HepG2 (cell line): ENCODE measurements around the gene AQP10. TPM values are rescaled to one million over a fixed set of nuclear protein-coding genes. Genes with fewer than 3 reads are reported as not detected.
A peak's percentile ranks its signal among the peaks of the same experiment; 100 is the strongest.

Source experiments
- ARID2 ChIP-seq: sonication (generic); formaldehyde crosslinking; IDR thresholded peaks from 2 replicates; pipeline ENCODE4 v1.8.1; 2022; ENCODE audit warnings: mild to moderate bottlenecking, missing genetic modification reagents, borderline replicate concordance
- CSRNP2 ChIP-seq: sonication (generic); formaldehyde crosslinking; conservative IDR thresholded peaks from 2 replicates; pipeline ENCODE4 v1.8.0; 2022; ENCODE audit warnings: low read depth, missing genetic modification reagents
- HOXA9 ChIP-seq: sonication (generic); formaldehyde crosslinking; IDR thresholded peaks from 2 replicates; pipeline ENCODE4 v1.8.1; 2022; ENCODE audit warnings: missing genetic modification reagents, mild to moderate bottlenecking, moderate library complexity, borderline replicate concordance
- KDM4B ChIP-seq: sonication (generic); formaldehyde crosslinking; IDR thresholded peaks from 2 replicates; pipeline ENCODE4 v1.4.0; 2020; ENCODE audit warnings: missing genetic modification reagents
- MAFG ChIP-seq: sonication (generic); formaldehyde crosslinking; IDR thresholded peaks from 2 replicates; pipeline ENCODE4 v1.5.1; 2020; ENCODE audit warnings: mild to moderate bottlenecking, missing genetic modification reagents
- MXI1 ChIP-seq: IDR thresholded peaks from 3 replicates; pipeline ENCODE4 v1.6.1; 2012; ENCODE audit warnings: low read depth, low read length, inconsistent platforms, borderline replicate concordance
- PHB2 ChIP-seq: fragments of 450-650 bp; IDR thresholded peaks from 2 replicates; pipeline ENCODE4 v1.6.1; 2018; ENCODE audit not compliant: partially characterized antibody
- SCMH1 ChIP-seq: sonication (generic); formaldehyde crosslinking; IDR thresholded peaks from 2 replicates; pipeline ENCODE4 v1.9.0; 2021; ENCODE audit warnings: missing genetic modification reagents, mild to moderate bottlenecking, borderline replicate concordance
- SNRNP70 ChIP-seq: fragments of 200-400 bp; formaldehyde crosslinking; IDR thresholded peaks from 2 replicates; pipeline ENCODE4 v1.6.1; 2017; ENCODE audit warnings: mild to moderate bottlenecking, low read depth, low read length, moderate library complexity
- STAG1 ChIP-seq: sonication (generic); formaldehyde crosslinking; IDR thresholded peaks from 2 replicates; pipeline ENCODE4 v1.4.0; 2020; ENCODE audit warnings: missing genetic modification reagents
- YEATS2 ChIP-seq: sonication (generic); formaldehyde crosslinking; IDR thresholded peaks from 2 replicates; pipeline ENCODE4 v1.4.0; 2020; ENCODE audit warnings: missing genetic modification reagents, borderline replicate concordance
- ZFP82 ChIP-seq: sonication (generic); formaldehyde crosslinking; IDR thresholded peaks from 2 replicates; pipeline ENCODE4 v1.5.1; 2020; ENCODE audit warnings: mild to moderate bottlenecking, missing genetic modification reagents, borderline replicate concordance
- ZNF138 ChIP-seq: sonication (generic); formaldehyde crosslinking; IDR thresholded peaks from 2 replicates; pipeline ENCODE4 v1.5.0; 2020; ENCODE audit warnings: mild to moderate bottlenecking, low read depth, missing genetic modification reagents
- ZNF142 ChIP-seq: sonication (generic); formaldehyde crosslinking; IDR thresholded peaks from 2 replicates; pipeline ENCODE4 v1.4.0; 2020; ENCODE audit warnings: missing genetic modification reagents
- ZNF143 ChIP-seq: sonication (generic); formaldehyde crosslinking; IDR thresholded peaks from 2 replicates; pipeline ENCODE4 v1.4.0; 2020; ENCODE audit warnings: missing genetic modification reagents
- ZNF33A ChIP-seq: sonication (generic); formaldehyde crosslinking; IDR thresholded peaks from 2 replicates; pipeline ENCODE4 v1.5.1; 2020; ENCODE audit warnings: missing genetic modification reagents, mild to moderate bottlenecking, moderate library complexity, borderline replicate concordance
- ZNF383 ChIP-seq: sonication (generic); formaldehyde crosslinking; IDR thresholded peaks from 2 replicates; pipeline ENCODE4 v1.4.0; 2020; ENCODE audit warnings: missing genetic modification reagents, mild to moderate bottlenecking, borderline replicate concordance
- ZNF570 ChIP-seq: sonication (generic); formaldehyde crosslinking; IDR thresholded peaks from 2 replicates; pipeline ENCODE4 v1.4.0; 2020; ENCODE audit warnings: mild to moderate bottlenecking, missing genetic modification reagents, borderline replicate concordance
- ZNF577 ChIP-seq: sonication (generic); formaldehyde crosslinking; IDR thresholded peaks from 2 replicates; pipeline ENCODE4 v1.4.0; 2020; ENCODE audit warnings: mild to moderate bottlenecking, low read depth, missing genetic modification reagents, borderline replicate concordance
- ZSCAN5A ChIP-seq: sonication (generic); formaldehyde crosslinking; IDR thresholded peaks from 2 replicates; pipeline ENCODE4 v1.8.0; 2022; ENCODE audit warnings: mild to moderate bottlenecking, missing genetic modification reagents, borderline replicate concordance
- polyA plus RNA-seq, 8 experiments: library from polyadenylated mRNA; depleted of rRNA in 3 of 8; stranded (reverse) in 7 of 8; unstranded in 1 of 8; fragments of >200 nt; fragmentation: Illumina TruSeq in 4 of 8; extraction: Trizol in 4 of 8; gene quantifications; 2 replicates each; pipeline versions ENCODE4 v1.2.1 to v1.2.3, GENCODE V29; 2011 to 2016; ENCODE audit warnings: low read depth in 4 of 8, missing spikeins in 1 of 8, mixed read lengths in 1 of 8; ENCODE audit not compliant: insufficient read depth in 1 of 8
- total RNA-seq, 5 experiments: library from RNA; depleted of rRNA; stranded (reverse); fragments of >200 nt; fragmentation: Illumina TruSeq; extraction: Trizol; gene quantifications; 2 replicates each; pipeline ENCODE4 v1.2.3, GENCODE V29; 2016; ENCODE audit warnings: low read depth in 1 of 5

Gene AQP10
- total and polyA plus RNA-seq, 2 of the 13 experiments (the other 11 are each of a cell fraction or from before 2014, with no cell fraction given): 0.30 TPM; not detected in 1

- TF ChIP-seq ZNF142 (CRISPR knock-in tag) (no peak), MXI1 (no peak), ZNF33A (CRISPR knock-in tag) (no peak), YEATS2 (CRISPR knock-in tag) (no peak), MAFG (CRISPR knock-in tag) (no peak), CSRNP2 (no peak), KDM4B (CRISPR knock-in tag) (peak; percentile 6; the same call in 1 of the 2 replicates), ARID2 (no peak), ZFP82 (CRISPR knock-in tag) (no peak), SNRNP70 (no peak), ZNF577 (no peak), SCMH1 (CRISPR knock-in tag) (no peak), HOXA9 (CRISPR knock-in tag) (no peak), PHB2 (no peak), ZNF138 (CRISPR knock-in tag) (no peak), ZSCAN5A (CRISPR knock-in tag) (no peak), ZNF570 (no peak), ZNF143 (CRISPR knock-in tag) (no peak), STAG1 (peak; percentile 57), ZNF383 (CRISPR knock-in tag) (no peak)
Measured at GRCh38 chr1:154325583-154326545, 5.0 kb downstream of the AQP10 start (continued).
